ENCODE measurements around the gene ROGDI.

The ROGDI gene

DNA sequence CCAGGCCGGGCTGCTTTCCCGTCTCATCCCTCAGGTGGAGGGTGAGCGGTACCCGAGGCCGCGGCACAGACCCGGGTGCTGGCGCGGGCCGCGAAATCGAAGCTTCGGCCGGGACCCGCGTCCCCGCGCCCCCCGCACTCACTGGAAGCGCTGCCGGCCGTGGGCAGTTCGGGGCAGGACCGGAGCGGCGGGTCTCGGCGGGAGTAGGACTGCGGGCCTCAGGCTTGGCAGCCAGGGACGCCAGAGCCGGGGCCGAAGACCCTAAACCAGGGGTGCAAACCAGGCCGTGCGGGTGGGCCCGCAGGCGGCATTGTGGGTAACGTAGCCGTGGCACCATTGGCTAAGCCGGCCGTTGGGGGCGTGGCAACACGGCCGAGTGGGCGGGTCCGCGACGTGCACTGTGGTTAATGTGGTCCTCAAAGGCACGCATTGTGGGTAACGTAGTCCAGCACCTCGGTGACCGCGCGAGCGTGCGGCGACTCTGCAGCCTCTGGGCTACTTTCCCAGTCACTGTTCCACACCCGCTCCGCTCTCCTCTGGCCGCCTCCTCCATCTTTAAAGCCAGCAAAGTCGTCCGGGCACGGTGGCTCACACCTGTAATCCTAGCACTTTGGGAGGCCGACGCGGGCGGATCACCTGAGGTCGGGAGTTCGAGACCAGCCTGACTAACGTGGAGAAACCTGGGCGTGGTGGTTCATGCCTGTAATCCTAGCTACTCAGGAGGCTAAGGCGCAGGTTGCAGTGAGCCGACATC is 35.4 kb downstream of the ROGDI start, which contains the start of gene ZNF500:
Gene ZNF500, minus strand, starts transcription at position 288 of the 754 bp plus-strand sequence. CDS start 1,184 bp downstream, outside the sequence.
- H3K36me3 ChIP-seq (replicated peaks; ENCODE audit: insufficient read depth, low read length): no peaks in the 10 kb centered on the region

DNA sequence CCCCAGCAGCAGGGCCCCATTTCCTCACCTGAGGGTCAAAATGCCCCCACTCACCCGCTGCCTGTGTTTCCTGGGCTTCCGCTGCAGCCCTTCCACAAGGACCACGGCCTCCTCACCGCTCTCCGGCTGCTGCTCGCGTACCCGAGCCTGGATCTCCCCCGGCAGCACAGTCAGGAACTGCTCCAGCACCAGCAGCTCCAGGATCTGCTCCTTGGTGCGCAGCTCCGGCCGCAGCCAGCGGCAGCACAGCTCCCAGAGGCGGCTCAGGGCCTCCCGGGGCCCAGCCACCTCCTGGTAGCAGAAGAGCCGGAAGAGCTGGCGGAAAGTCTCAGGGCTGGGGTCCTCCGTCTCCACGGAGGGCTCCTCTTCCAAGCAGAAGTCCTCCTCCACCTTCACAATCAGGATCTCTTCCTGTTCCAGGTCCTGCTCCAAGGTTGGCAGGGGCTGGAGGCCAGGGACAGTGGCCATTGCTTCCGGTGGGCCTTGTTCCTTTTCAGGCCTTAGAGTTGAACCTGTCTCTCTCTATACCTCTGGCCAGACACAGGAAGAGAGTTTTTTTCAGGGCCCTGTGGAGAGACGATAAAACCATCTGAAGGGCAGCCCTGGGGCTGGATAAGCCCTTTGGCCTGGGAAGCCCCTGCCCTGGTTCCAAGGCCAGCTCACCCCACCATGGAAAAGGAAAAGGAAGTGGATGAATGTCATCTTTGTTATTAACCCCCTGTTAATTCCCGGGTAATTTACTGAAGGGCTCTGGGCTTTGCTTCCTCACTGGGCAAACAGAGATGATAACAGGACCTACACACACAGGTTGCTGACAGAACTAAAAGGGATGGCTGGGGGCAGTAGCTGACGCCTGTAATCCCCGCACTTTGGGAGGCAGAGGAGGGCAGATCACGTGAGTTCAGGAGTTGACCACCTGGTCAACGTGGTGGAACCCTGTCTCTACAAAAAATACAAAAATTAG is 36.6 kb downstream of the ROGDI start:
- H3K9me2 ChIP-seq (replicated peaks; ENCODE audit: insufficient read depth, low read length): no peaks in the 10 kb centered on the region
- H3K9me3 ChIP-seq (replicated peaks; ENCODE audit: insufficient read depth, low read length): no peaks in the 10 kb centered on the region
- H3K36me3 ChIP-seq (replicated peaks; ENCODE audit: insufficient read depth, low read length): no peaks in the 10 kb centered on the region
- peaks cover 19% of the 10 kb centered on the region for H3K79me2 ChIP-seq (ENCODE audit: low read length)
- TF ChIP-seq EZH2phosphoT487 (IDR thresholded peaks at IDR 0.05; ENCODE audit: low read length) (no peak), EZH2 (optimal IDR thresholded peaks at IDR 0.05; ENCODE audit: low read depth, low read length) (no peak)
- TF ChIP-seq, protein P1, sequence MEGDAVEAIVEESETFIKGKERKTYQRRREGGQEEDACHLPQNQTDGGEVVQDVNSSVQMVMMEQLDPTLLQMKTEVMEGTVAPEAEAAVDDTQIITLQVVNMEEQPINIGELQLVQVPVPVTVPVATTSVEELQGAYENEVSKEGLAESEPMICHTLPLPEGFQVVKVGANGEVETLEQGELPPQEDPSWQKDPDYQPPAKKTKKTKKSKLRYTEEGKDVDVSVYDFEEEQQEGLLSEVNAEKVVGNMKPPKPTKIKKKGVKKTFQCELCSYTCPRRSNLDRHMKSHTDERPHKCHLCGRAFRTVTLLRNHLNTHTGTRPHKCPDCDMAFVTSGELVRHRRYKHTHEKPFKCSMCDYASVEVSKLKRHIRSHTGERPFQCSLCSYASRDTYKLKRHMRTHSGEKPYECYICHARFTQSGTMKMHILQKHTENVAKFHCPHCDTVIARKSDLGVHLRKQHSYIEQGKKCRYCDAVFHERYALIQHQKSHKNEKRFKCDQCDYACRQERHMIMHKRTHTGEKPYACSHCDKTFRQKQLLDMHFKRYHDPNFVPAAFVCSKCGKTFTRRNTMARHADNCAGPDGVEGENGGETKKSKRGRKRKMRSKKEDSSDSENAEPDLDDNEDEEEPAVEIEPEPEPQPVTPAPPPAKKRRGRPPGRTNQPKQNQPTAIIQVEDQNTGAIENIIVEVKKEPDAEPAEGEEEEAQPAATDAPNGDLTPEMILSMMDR (IDR thresholded peaks at IDR 0.05; ENCODE audit: low read length): no peak
- H3K27ac ChIP-seq (ENCODE audit: low read length): no peak overlapping the region; the same call in 1 of the 2 replicates
- peak overlapping the region; percentile 99 for H3K4me3 ChIP-seq (ENCODE audit: low read length)
- peak overlapping the region; percentile 99 for H2AFZ ChIP-seq (ENCODE audit: low read length)
- peaks cover 17% of the 10 kb centered on the region; the same call in 1 of the 2 replicates for H3F3A ChIP-seq (ENCODE audit: insufficient read depth, low read length)
- H3K4me1 ChIP-seq (ENCODE audit: low read length): peaks cover 10% of the 10 kb centered on the region; the same call in 1 of the 2 replicates
- peak overlapping the region; percentile 93; the same call in 1 of the 2 replicates for H3K9ac ChIP-seq (ENCODE audit: low read length)
- no peak for DNase-seq
- peak overlapping the region; percentile 80 for H3K4me2 ChIP-seq (ENCODE audit: low read depth, low read length)
- no peaks in the 10 kb centered on the region for H3K27me3 ChIP-seq (replicated peaks; ENCODE audit: insufficient read depth, low read length)
- no peaks in the 10 kb centered on the region for H4K20me1 ChIP-seq (ENCODE audit: insufficient read depth, low read length)

More for the DNA sequence above, 35.4 kb downstream of the ROGDI start, which contains the start of gene ZNF500:
- Histone ChIP-seq H3K4me3 (ENCODE audit: low read length) (peak within 1 kb of the TSS; percentile 99), H3K9me3 (replicated peaks; ENCODE audit: insufficient read depth, low read length) (no peaks in the 10 kb centered on the region), H3K9ac (ENCODE audit: low read length) (peak within 1 kb of the TSS; percentile 93), H3K4me1 (ENCODE audit: low read length) (peaks cover 10% of the 10 kb centered on the region; the same call in 1 of the 2 replicates), H3K27me3 (replicated peaks; ENCODE audit: insufficient read depth, low read length) (no peaks in the 10 kb centered on the region), H3K9me2 (replicated peaks; ENCODE audit: insufficient read depth, low read length) (no peaks in the 10 kb centered on the region), H4K20me1 (ENCODE audit: insufficient read depth, low read length) (no peaks in the 10 kb centered on the region), H3F3A (ENCODE audit: insufficient read depth, low read length) (peaks cover 17% of the 10 kb centered on the region; the same call in 1 of the 2 replicates), H3K79me2 (ENCODE audit: low read length) (peaks cover 19% of the 10 kb centered on the region), H2AFZ (ENCODE audit: low read length) (peak within 1 kb of the TSS; percentile 99), H3K27ac (ENCODE audit: low read length) (no peak within 1 kb of the TSS; the same call in 1 of the 2 replicates), H3K4me2 (ENCODE audit: low read depth, low read length) (peak within 1 kb of the TSS; percentile 94)
- peak; percentile 97 for DNase-seq
- TF ChIP-seq EZH2phosphoT487 (IDR thresholded peaks at IDR 0.05; ENCODE audit: low read length) (no peak), EZH2 (optimal IDR thresholded peaks at IDR 0.05; ENCODE audit: low read depth, low read length) (no peak)
- TF ChIP-seq, protein P1 (IDR thresholded peaks at IDR 0.05; ENCODE audit: low read length): no peak

DNA sequence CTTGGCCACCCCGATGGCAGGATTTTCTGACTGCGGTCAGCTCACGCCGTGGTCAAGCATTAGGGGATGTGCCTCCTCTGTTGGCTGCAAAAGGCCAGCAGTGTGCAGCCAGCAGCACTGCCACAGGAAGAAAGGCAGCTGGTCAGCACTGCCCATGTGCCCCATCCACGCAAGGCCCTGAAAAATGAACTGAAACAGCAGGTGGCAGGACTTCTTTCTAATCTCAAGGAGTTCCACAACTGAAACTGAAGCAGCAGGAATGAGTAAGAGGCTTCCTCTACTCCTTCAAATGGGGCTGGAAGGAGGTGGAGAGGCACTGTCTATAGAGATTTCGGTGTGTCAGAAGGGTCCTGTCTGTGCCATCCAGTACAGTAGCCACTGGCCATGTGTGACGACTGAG is 38.6 kb downstream of the ROGDI start:
- Histone ChIP-seq H4K20me1 (ENCODE audit: insufficient read depth, low read length) (no peaks in the 10 kb centered on the region), H3K4me3 (ENCODE audit: low read length) (no peak overlapping the region), H2AFZ (ENCODE audit: low read length) (no peak overlapping the region), H3K79me2 (ENCODE audit: low read length) (peaks cover 19% of the 10 kb centered on the region), H3K9me2 (replicated peaks; ENCODE audit: insufficient read depth, low read length) (no peaks in the 10 kb centered on the region), H3K4me2 (ENCODE audit: low read depth, low read length) (no peak overlapping the region), H3K9ac (ENCODE audit: low read length) (no peak overlapping the region), H3K4me1 (ENCODE audit: low read length) (peaks cover 10% of the 10 kb centered on the region; the same call in 1 of the 2 replicates), H3F3A (ENCODE audit: insufficient read depth, low read length) (peaks cover 13% of the 10 kb centered on the region; the same call in 1 of the 2 replicates), H3K36me3 (replicated peaks; ENCODE audit: insufficient read depth, low read length) (no peaks in the 10 kb centered on the region), H3K27ac (ENCODE audit: low read length) (no peak overlapping the region), H3K9me3 (replicated peaks; ENCODE audit: insufficient read depth, low read length) (no peaks in the 10 kb centered on the region), H3K27me3 (replicated peaks; ENCODE audit: insufficient read depth, low read length) (no peaks in the 10 kb centered on the region)
- no peak for DNase-seq
- TF ChIP-seq EZH2phosphoT487 (IDR thresholded peaks at IDR 0.05; ENCODE audit: low read length) (no peak), EZH2 (optimal IDR thresholded peaks at IDR 0.05; ENCODE audit: low read depth, low read length) (no peak)
- TF ChIP-seq, protein P1 (IDR thresholded peaks at IDR 0.05; ENCODE audit: low read length): no peak

Measured in MM.1S (cell line).